Panc1 (cell line): ENCODE results near the gene S100A6. TPM values are rescaled to one million over a fixed set of nuclear protein-coding genes. Genes with fewer than 3 reads are reported as not detected.

Experiments
- ATAC-seq: fragments of 200-7000 bp; cut with Tn5 transposase; 2 replicates; pipeline ENCODE4 v1.9.1; 2020; ENCODE audit warnings: mild to moderate bottlenecking, moderate library complexity
- BruUV-seq: library from RNA; stranded (reverse); fragments of 400-500 nt; replicated peaks from 2 replicates; lab custom pipeline; 2021; lab: Mats Ljungman, UMichigan
- CTCF ChIA-PET: fragments of 300-600 bp; sonication (Branson Sonifier 250); formaldehyde crosslinking; loops from one replicate; lab custom pipeline; 2022; ENCODE audit warnings: antibody characterized with exemption; lab: Charles Lee
- POLR2A ChIA-PET: fragments of 300-600 bp; sonication (Branson Sonifier 250); formaldehyde crosslinking; loops from one replicate; lab custom pipeline; 2022; ENCODE audit warnings: antibody characterized with exemption; lab: Charles Lee
- DNase-seq: peaks from one replicate; pipeline ENCODE4 v3.0.0-alpha.2; 2010; ENCODE audit warnings: low read depth, low spot score
- H3K27ac ChIP-seq: 2 replicates; pipeline ENCODE4 v1.5.1; 2011; ENCODE audit warnings: mild to moderate bottlenecking, low read length, inconsistent platforms
- H3K27me3 ChIP-seq: fragments of 200-500 bp; sonication (Bioruptor generic); 2 replicates; pipeline ENCODE4 v1.6.0; 2014; ENCODE audit warnings: low read length, inconsistent platforms; ENCODE audit not compliant: control insufficient read depth, insufficient read depth
- H3K36me3 ChIP-seq: fragments of 200-500 bp; sonication (Bioruptor generic); 2 replicates; pipeline ENCODE4 v1.5.1; 2014; ENCODE audit warnings: inconsistent platforms, mild to moderate bottlenecking, low read length, moderate library complexity; ENCODE audit not compliant: control insufficient read depth, insufficient read depth
- H3K4me1 ChIP-seq: 2 replicates; pipeline ENCODE4 v1.5.1; 2011; ENCODE audit warnings: inconsistent platforms, mild to moderate bottlenecking, low read length, moderate library complexity; ENCODE audit not compliant: control insufficient read depth, insufficient read depth
- H3K4me3 ChIP-seq, 2 experiments: 2 replicates each; pipeline ENCODE4 v1.5.1; 2011 to 2012; ENCODE audit warnings: low read depth in 2 of 2, low read length in 2 of 2, mild to moderate bottlenecking in 2 of 2, inconsistent platforms in 1 of 2, moderate library complexity in 1 of 2
- H3K9me3 ChIP-seq: fragments of 200-500 bp; sonication (Bioruptor generic); 2 replicates; pipeline ENCODE4 v1.5.1; 2014; ENCODE audit warnings: low read depth, mild to moderate bottlenecking, inconsistent platforms, low read length, moderate library complexity; ENCODE audit not compliant: control insufficient read depth, insufficient read depth
- POLR2AphosphoS5 ChIP-seq: IDR thresholded peaks from 2 replicates; pipeline ENCODE4 v1.6.1; 2012; ENCODE audit warnings: mild to moderate bottlenecking, low read depth, low read length, moderate library complexity
- SIN3A ChIP-seq: IDR thresholded peaks from 2 replicates; pipeline ENCODE4 v1.6.1; 2012; ENCODE audit warnings: low read depth, mild to moderate bottlenecking, low read length, moderate library complexity, borderline replicate concordance; ENCODE audit not compliant: insufficient read depth
- TCF7L2 ChIP-seq: IDR thresholded peaks from 2 replicates; pipeline ENCODE4 v1.6.1; 2011; ENCODE audit warnings: mild to moderate bottlenecking, low read depth, low read length, inconsistent platforms
- in situ Hi-C: cut with HindIII; loops from 2 replicates; pipeline ENCODE4 v1.10.0; 2016; ENCODE audit warnings: low sequenced_read_pairs, low pct_unique_long_range_greater_than_20kb
- intact Hi-C: fragments of 100-400 bp; cut with micrococcal nuclease; formaldehyde crosslinking; loops from one replicate; pipeline ENCODE4 v1.10.0; 2022; ENCODE audit not compliant: unreplicated experiment
- total RNA-seq: library from RNA; stranded (reverse); gene quantifications from one replicate; pipeline ENCODE4 v1.2.1, GENCODE V29; 2021; ENCODE audit not compliant: unreplicated experiment
- TF ChIP-seq, protein P1 (sequence below), 2 experiments: IDR thresholded peaks; 2 replicates each; pipeline ENCODE4 v1.6.1; 2011 to 2012; ENCODE audit warnings: low read depth in 2 of 2, control low read depth in 1 of 2, low read length in 1 of 2, mild to moderate bottlenecking in 1 of 2, moderate library complexity in 1 of 2; ENCODE audit not compliant: insufficient read depth in 1 of 2
- TF ChIP-seq, protein P2 (sequence below): fragments of 450-650 bp; IDR thresholded peaks from 2 replicates; pipeline ENCODE4 v1.5.1; 2017; ENCODE audit warnings: mild to moderate bottlenecking

S100A6 gene
- total RNA-seq, 1 experiment from 2014 or later = 1,986 TPM

DNA sequence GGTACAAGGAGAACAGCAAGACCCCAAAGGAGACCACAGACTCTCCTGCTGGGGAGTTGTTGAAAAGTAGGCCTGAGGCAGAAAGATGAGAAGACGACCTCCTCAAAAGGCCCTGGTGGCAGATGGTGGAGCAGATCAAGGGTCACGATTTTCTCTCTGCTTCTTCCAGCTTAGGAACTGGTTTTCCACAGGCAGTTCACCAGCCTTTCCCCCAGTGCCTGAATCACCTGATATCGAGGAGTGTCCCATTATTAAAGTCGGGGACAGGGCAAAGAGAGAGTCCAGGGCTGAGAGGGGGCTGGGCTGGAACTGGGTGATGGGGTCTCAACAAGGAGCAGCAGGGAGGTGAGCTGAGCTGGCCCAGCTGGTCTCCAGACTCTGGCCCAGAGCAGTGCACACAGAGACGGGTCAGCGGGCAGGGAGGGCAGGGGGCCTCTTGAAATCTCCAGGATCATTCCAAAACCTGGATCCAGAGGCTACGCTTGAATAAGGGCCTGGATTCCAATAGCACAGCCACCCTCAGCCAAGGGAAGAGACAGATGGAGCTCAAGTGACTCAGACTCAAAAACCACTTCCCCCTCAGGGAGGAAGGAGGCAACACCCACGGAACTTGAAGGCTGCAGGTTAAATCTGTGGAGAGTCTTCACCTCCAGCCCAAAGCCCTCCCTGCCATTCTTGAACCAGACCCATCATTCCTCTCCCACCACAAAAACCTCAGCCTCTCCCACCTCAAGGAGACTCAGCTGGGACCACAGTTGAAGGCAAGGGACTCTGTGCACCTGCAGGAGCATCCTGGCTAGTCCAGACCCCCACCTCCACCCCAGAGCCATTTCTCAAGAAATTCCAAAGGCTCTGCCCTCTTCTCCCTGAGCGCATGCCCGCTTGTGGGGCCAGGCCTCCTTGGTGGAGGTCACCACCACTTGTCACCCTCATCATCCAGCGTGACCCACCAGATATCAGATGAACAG is 4.9 kb upstream of the S100A6 start, which contains the start of gene S100A5:
Gene S100A5 (minus strand): TSS at position 541 of the 968 bp plus-strand sequence. CDS start 743 bp downstream, outside the sequence.
- CTCF ChIA-PET = interaction anchor here (1.3 kb wide), 1 partner anchor 30 kb away, joined by 3 read pairs; no protein-coding TSS in a partner anchor
- intact Hi-C loops (no loop called here), in situ Hi-C loops (no loop called here)
- H3K27me3 ChIP-seq = no peaks in the 10 kb centered on the region
- POLR2A ChIA-PET = interaction anchor here (0.8 kb wide), 1 partner anchor 27 kb away, joined by 3 read pairs; no protein-coding TSS in a partner anchor
- no peak for ATAC-seq
- H3K27ac ChIP-seq = peak within 1 kb of the TSS; percentile 98
- peaks cover 90% of the 10 kb centered on the region for H3K4me1 ChIP-seq
- no peak within 1 kb of the TSS for H3K4me3 ChIP-seq
- TF ChIP-seq, protein P1, sequence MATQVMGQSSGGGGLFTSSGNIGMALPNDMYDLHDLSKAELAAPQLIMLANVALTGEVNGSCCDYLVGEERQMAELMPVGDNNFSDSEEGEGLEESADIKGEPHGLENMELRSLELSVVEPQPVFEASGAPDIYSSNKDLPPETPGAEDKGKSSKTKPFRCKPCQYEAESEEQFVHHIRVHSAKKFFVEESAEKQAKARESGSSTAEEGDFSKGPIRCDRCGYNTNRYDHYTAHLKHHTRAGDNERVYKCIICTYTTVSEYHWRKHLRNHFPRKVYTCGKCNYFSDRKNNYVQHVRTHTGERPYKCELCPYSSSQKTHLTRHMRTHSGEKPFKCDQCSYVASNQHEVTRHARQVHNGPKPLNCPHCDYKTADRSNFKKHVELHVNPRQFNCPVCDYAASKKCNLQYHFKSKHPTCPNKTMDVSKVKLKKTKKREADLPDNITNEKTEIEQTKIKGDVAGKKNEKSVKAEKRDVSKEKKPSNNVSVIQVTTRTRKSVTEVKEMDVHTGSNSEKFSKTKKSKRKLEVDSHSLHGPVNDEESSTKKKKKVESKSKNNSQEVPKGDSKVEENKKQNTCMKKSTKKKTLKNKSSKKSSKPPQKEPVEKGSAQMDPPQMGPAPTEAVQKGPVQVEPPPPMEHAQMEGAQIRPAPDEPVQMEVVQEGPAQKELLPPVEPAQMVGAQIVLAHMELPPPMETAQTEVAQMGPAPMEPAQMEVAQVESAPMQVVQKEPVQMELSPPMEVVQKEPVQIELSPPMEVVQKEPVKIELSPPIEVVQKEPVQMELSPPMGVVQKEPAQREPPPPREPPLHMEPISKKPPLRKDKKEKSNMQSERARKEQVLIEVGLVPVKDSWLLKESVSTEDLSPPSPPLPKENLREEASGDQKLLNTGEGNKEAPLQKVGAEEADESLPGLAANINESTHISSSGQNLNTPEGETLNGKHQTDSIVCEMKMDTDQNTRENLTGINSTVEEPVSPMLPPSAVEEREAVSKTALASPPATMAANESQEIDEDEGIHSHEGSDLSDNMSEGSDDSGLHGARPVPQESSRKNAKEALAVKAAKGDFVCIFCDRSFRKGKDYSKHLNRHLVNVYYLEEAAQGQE (IDR thresholded peaks at IDR 0.05; ENCODE audit: insufficient read depth in 1 of 2, low read depth in 2 of 2, low read length in 1 of 2) = no peak
- no peak for TF ChIP-seq POLR2AphosphoS5
- TF ChIP-seq SIN3A = no peak
- TF ChIP-seq, protein P2, sequence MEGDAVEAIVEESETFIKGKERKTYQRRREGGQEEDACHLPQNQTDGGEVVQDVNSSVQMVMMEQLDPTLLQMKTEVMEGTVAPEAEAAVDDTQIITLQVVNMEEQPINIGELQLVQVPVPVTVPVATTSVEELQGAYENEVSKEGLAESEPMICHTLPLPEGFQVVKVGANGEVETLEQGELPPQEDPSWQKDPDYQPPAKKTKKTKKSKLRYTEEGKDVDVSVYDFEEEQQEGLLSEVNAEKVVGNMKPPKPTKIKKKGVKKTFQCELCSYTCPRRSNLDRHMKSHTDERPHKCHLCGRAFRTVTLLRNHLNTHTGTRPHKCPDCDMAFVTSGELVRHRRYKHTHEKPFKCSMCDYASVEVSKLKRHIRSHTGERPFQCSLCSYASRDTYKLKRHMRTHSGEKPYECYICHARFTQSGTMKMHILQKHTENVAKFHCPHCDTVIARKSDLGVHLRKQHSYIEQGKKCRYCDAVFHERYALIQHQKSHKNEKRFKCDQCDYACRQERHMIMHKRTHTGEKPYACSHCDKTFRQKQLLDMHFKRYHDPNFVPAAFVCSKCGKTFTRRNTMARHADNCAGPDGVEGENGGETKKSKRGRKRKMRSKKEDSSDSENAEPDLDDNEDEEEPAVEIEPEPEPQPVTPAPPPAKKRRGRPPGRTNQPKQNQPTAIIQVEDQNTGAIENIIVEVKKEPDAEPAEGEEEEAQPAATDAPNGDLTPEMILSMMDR = no peak
- no peaks in the 10 kb centered on the region for H3K9me3 ChIP-seq
- no peak for DNase-seq
- H3K36me3 ChIP-seq = no peaks in the 10 kb centered on the region
- no TSS peak for BruUV-seq

DNA sequence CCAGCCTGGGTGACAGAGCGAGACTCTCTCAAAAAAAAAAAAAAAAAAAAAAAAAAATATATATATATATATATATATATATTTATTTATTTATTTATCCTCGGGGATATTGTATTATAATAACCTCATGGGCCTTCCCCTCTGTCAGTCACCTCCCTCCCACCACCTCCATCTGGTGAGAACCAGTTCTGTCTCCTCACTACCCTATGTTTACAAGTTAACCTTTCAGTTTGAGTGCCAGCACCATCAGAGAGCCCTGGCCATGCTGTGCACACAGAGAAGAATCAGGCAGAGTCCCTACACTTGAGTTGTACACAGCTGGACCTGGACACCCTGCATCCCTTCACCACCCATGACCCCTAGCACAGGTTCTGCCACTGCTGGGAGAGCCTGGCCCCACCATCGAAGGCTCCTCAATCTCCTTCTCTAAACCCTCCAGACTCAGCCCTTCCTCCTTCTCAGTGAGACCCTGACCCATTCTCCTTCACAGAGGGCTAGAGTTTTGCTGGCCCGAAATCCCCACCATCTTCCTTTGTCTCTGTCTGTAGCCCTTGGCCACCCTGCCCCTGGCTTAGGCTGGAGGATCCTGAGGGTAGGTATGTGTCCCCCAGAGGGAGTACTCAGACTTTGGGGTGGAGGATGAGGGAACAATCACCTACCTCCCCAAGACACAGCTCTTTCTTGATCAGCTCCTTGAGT is 3.8 kb upstream of the S100A6 start:
- intact Hi-C loops (no loop called here), in situ Hi-C loops (no loop called here)
- TF ChIP-seq, protein P2 = no peak
- TF ChIP-seq POLR2AphosphoS5 (no peak), SIN3A (no peak), TCF7L2 (no peak)
- TF ChIP-seq, protein P1 (IDR thresholded peaks at IDR 0.05; ENCODE audit: insufficient read depth in 1 of 2, low read depth in 2 of 2, low read length in 1 of 2) = no peak
- no peak for ATAC-seq
- CTCF ChIA-PET = interaction anchor here (1.3 kb wide), 1 partner anchor 29 kb away, joined by 3 read pairs; no protein-coding TSS in a partner anchor
- Histone ChIP-seq H3K9me3 (no peaks in the 10 kb centered on the region), H3K4me3 (no peak overlapping the region), H3K4me1 (peaks cover 80% of the 10 kb centered on the region), H3K36me3 (no peaks in the 10 kb centered on the region; the same call in 1 of the 2 replicates), H3K27ac (peak overlapping the region; percentile 98), H3K27me3 (no peaks in the 10 kb centered on the region)
- DNase-seq = no peak
- no TSS peak for BruUV-seq
- POLR2A ChIA-PET = interaction anchor here (0.6 kb wide), 1 partner anchor 28 kb away, joined by 3 read pairs; no protein-coding TSS in a partner anchor
